Right lobe of liver (tissue), 6 donors: ENCODE results near the gene DPH1. TPM values are rescaled to one million over a fixed set of nuclear protein-coding genes. Genes with fewer than 3 reads are reported as not detected.

Source experiments
- ATAC-seq, 4 donors: fragments of 200-7000 bp; cut with Tn5 transposase; one replicate each; pipeline ENCODE4 v1.9.1; 2020; ENCODE audit warnings: mild to moderate bottlenecking in 4 of 4, moderate library complexity in 4 of 4
- DNase-seq, 3 donors: peaks; one replicate each; pipeline ENCODE4 v3.0.0-alpha.2; 2020
- H3K27ac ChIP-seq, 3 donors: fragments of 200-600 bp; one replicate each; pipeline ENCODE4 v1.8.0; 2022
- H3K27me3 ChIP-seq, 2 donors: fragments of 200-600 bp; one replicate each; pipeline ENCODE4 v1.8.0; 2022
- H3K36me3 ChIP-seq, 4 donors: fragments of 200-600 bp; sonication (generic) in 1 of 4; one replicate each; pipeline versions ENCODE4 v1.5.1 to v1.8.0; 2017 to 2022; ENCODE audit warnings: control low read depth in 1 of 4
- H3K4me1 ChIP-seq, 4 donors: fragments of 200-600 bp; sonication (generic) in 1 of 4; one replicate each; pipeline versions ENCODE4 v1.5.1 to v1.8.0; 2017 to 2022; ENCODE audit warnings: control low read depth in 1 of 4
- H3K4me3 ChIP-seq, 3 donors: fragments of 200-600 bp; one replicate each; pipeline ENCODE4 v1.8.0; 2022
- H3K9me3 ChIP-seq, 4 donors: fragments of 200-600 bp; sonication (generic) in 1 of 4; one replicate each; pipeline versions ENCODE4 v1.5.1 to v1.8.0; 2017 to 2022; ENCODE audit warnings: control low read depth in 1 of 4
- POLR2A ChIP-seq: fragments of 450-650 bp; IDR thresholded peaks from one replicate; pipeline ENCODE4 v1.6.1; 2017; ENCODE audit warnings: antibody characterized with exemption, mild to moderate bottlenecking
- WGBS: methylation state at CpG from one replicate; pipeline ENCODE4 v1.1.6; 2018; ENCODE audit warnings: low coverage, low lambda C conversion rate; ENCODE audit not compliant: insufficient coverage; ENCODE audit errors: missing lambda C conversion rate; 5-methylcytosine and 5-hydroxymethylcytosine counted together
- intact Hi-C, 2 donors: fragments of 100-400 bp; cut with DNase I; formaldehyde crosslinking; loops; one replicate each; pipeline versions ENCODE4 v1.11.2 to v1.14.1; 2022
- total RNA-seq, 6 experiments: library from RNA; depleted of rRNA in 2 of 6; stranded (reverse); fragments of >200 nt in 2 of 6; fragmentation: NEBNext Ultra II Directional in 3 of 6; extraction: Animal tissue kit (Norgen Biotek cat#: 25700) in 3 of 6; gene quantifications; one replicate each; pipeline versions ENCODE4 v1.1.0 to v1.2.4, GENCODE V29; 2016 to 2023
- TF ChIP-seq, protein P1 (sequence below), 4 donors: fragments of 200-600 bp in 3 of 4; fragments of 450-650 bp in 1 of 4; IDR thresholded peaks; one replicate each; pipeline versions ENCODE4 v1.5.1 to v1.8.0; 2016 to 2022; ENCODE audit warnings: antibody characterized with exemption in 4 of 4, mild to moderate bottlenecking in 2 of 4
- donor health status: DM: no; HTN: yes; CAD: no.
- donor health status: DM: no; HTN: no; CAD: no.
- donor health status: DM: no; HTN: no; CAD: no.
- donor health status: DM: no; HTN: yes; CAD: no.
- donor health status: DM: no; HTN: yes; CAD: no.

DPH1 gene
- total RNA-seq, 6 experiments from 2014 or later = 20.0 to 41.1 (median 25.4) TPM

DNA sequence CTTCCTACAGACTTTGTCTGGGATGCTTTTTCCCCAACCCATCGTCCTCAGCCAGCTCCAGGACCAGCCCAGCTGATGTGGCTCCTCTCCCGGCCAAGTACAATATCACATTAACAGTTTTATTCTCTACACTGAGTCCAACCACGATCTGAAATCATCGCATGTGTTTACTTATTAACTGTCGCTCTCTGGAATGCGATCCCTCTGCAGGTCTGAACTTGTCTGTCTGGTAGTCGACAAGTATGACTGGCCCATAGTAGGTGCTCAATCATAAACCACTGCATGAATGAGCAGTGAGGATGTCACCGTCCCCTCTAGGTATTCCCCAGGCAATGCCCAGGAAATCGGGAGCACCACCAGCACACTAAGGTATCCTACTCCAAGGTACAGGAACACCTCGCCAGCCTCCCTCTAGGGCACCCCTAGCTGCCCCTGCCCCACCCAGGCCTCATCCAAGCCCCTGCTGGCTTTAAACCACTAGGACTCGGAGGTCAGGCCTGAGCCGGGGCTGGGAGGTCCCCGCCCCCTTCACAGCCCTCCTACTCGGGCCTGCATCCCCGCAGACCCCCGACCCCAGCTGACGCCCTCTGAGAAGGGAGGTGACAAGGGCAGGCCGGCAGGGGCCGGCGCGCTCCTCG, 32.5 kb upstream of the DPH1 start:
- DNase-seq (peak in 1 of 3 donors; percentile 74), ATAC-seq (peak; percentile 45 to 57 (median 51))
- Histone ChIP-seq H3K27ac (peak overlapping the region; percentile 49 to 77 (median 70)), H3K36me3 (no peaks in the 10 kb centered on the region), H3K4me1 (peaks cover 0 to 52% (median 21%) of the 10 kb centered on the region in 4 donors), H3K27me3 (no peaks in the 10 kb centered on the region), H3K4me3 (peak overlapping the region; percentile 60 to 78 (median 77)), H3K9me3 (no peaks in the 10 kb centered on the region)
- TF ChIP-seq, protein P1, sequence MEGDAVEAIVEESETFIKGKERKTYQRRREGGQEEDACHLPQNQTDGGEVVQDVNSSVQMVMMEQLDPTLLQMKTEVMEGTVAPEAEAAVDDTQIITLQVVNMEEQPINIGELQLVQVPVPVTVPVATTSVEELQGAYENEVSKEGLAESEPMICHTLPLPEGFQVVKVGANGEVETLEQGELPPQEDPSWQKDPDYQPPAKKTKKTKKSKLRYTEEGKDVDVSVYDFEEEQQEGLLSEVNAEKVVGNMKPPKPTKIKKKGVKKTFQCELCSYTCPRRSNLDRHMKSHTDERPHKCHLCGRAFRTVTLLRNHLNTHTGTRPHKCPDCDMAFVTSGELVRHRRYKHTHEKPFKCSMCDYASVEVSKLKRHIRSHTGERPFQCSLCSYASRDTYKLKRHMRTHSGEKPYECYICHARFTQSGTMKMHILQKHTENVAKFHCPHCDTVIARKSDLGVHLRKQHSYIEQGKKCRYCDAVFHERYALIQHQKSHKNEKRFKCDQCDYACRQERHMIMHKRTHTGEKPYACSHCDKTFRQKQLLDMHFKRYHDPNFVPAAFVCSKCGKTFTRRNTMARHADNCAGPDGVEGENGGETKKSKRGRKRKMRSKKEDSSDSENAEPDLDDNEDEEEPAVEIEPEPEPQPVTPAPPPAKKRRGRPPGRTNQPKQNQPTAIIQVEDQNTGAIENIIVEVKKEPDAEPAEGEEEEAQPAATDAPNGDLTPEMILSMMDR (IDR thresholded peaks at IDR 0.05) = peak in 1 of 4 donors; percentile 19
- TF ChIP-seq POLR2A = peak; percentile 43
- 46% methylated on average over 8 of the region's 22 CpGs for WGBS
- intact Hi-C loops = no loop called here

DNA sequence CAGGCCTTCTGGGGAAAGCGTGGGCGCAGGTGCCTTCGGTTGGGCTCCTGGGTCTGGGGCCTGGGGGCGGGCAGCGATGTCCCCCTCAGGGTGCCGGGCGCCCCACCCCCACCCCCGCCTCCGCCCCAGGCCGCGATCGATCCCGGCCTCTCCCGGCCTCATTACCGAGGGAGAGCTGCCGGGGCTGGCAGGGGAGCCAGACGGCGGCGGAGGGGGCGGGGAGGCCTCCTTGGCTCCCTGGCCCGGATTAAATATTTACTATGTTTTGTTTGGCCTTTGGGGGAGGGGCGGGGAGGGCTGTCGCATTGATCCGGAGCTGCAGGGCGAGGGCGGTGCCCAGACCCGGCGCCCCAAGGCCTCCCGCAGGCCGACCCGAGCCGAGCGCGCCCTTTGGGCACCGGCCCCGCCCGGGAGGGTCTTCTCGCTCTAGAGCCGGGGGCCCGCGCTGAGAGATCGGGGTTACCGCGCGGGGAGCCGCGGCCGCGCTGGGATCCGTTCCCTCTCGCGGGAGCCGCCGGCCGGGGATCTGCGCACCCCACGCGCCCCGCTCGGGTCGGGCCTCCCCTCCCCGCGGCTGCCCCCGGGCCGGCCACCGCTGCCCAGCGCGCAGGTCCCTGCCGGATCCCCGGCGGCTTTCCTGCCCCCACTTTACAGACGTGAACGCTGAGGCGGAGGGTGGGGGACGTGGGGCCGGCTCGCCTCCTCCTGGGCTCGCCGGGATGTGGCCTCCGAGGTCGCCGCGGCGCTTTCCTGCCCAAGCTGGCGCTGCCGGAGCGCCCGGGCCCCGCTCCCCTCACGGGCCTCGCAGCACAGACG, 31.8 kb upstream of the DPH1 start:
- peak; percentile 61 to 73 (median 70) for ATAC-seq
- no peaks in the 10 kb centered on the region for H3K36me3 ChIP-seq
- peak overlapping the region; percentile 70 to 77 (median 70) for H3K27ac ChIP-seq
- no peaks in the 10 kb centered on the region for H3K27me3 ChIP-seq
- peaks cover 0 to 59% (median 24%) of the 10 kb centered on the region in 4 donors for H3K4me1 ChIP-seq
- H3K4me3 ChIP-seq = peak overlapping the region; percentile 60 to 78 (median 77)
- no CpG with 5 or more reads among the region's 92 CpGs for WGBS
- peak; percentile 86 to 93 (median 90) for DNase-seq
- intact Hi-C loops = no loop called here
- TF ChIP-seq, protein P1 (IDR thresholded peaks at IDR 0.05) = no peak
- peak; percentile 66 for TF ChIP-seq POLR2A
- H3K9me3 ChIP-seq = no peaks in the 10 kb centered on the region

DNA sequence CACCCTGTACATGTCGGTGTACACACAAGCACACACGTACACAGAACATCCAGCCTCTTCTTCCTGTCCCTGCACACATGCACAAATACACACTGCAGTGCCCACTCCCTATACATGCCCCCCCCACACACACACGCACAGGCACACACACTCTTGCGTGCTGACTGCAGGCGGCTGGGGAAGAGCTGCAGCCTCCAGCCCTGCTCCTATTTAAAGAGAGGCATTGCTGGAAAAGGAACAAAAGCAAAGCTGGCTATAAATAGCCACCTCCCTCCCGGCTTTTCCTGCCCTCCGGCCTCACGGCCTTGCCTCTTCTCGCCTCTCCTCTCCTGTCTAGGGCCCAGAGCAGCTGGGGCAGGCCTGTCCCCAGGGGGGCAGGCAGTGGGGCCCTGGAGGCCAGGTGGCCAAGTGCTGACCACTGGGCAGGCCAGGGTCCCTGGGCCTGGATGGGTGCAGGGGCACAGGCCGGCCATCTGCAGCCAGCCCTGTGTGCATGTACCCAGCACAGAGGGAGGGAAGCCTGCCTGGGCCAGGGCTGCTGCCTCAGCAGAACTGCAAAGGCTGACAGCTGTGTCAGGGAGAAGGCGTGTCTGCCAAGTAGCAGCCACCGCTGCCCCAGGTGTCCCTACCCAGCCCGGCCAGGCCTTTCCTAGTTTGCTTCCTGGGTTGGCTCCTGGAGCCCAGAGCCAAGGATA, 30.2 kb upstream of the DPH1 start:
- no peaks in the 10 kb centered on the region for H3K9me3 ChIP-seq
- H3K4me3 ChIP-seq = peak overlapping the region in 1 of 3 donors; percentile 19
- no peaks in the 10 kb centered on the region for H3K36me3 ChIP-seq
- peak; percentile 72 to 87 (median 87) for DNase-seq
- peak overlapping the region; percentile 37 to 49 (median 41) for H3K27ac ChIP-seq
- WGBS = 15% methylated on average over 12 of the region's 13 CpGs
- peaks cover 0 to 68% (median 26%) of the 10 kb centered on the region in 4 donors for H3K4me1 ChIP-seq
- TF ChIP-seq, protein P1 (IDR thresholded peaks at IDR 0.05) = no peak
- TF ChIP-seq POLR2A = no peak
- ATAC-seq = peak; percentile 37 to 62 (median 54)
- intact Hi-C loops = no loop called here
- no peaks in the 10 kb centered on the region for H3K27me3 ChIP-seq

- Histone ChIP-seq H3K4me3 (no peak overlapping the region), H3K27me3 (no peaks in the 10 kb centered on the region), H3K9me3 (no peaks in the 10 kb centered on the region), H3K4me1 (peaks cover 0 to 57% (median 27%) of the 10 kb centered on the region in 4 donors), H3K27ac (peak overlapping the region in 1 of 3 donors; percentile 16), H3K36me3 (no peaks in the 10 kb centered on the region)
- ATAC-seq (no peak), DNase-seq (peak in 1 of 3 donors; percentile 66)
- TF ChIP-seq POLR2A = no peak
- TF ChIP-seq, protein P1 (IDR thresholded peaks at IDR 0.05) = no peak
- WGBS = 35% methylated on average over 4 of the region's 16 CpGs
- intact Hi-C loops = no loop called here
Observed at GRCh38 chr17:2002767-2003329, 27.1 kb upstream of the DPH1 start.
